HG03558 (cell line): Measurements from ENCODE around the gene GTF2F2.

Experiments used
- ATAC-seq: cut with Tn5 transposase; IDR thresholded peaks from one replicate; pipeline ENCODE4 v1.9.1; 2021; ENCODE audit warnings: moderate number of reproducible peaks; ENCODE audit not compliant: unreplicated experiment; ENCODE audit errors: extremely low read depth

Gene GTF2F2

DNA sequence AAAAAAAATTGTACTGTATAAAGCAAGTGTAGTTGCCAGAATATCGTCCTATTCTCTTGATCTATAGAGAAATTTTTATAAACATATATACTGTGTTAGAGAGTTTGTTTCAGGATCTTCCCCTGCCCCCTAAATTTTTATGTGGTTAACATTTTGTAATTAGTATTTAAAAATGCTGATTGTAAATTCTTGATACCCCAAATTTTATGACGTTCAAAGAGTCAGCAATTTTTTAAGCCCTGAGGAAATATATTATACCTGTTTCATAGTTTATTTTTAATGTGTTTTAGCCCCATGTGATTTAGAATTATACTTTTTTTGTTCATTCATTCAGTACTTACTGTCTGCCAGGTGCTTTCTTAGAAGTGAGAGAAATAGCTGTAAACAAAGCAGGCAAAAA, 87.8 kb downstream of the GTF2F2 start:
- ATAC-seq = no peak

DNA sequence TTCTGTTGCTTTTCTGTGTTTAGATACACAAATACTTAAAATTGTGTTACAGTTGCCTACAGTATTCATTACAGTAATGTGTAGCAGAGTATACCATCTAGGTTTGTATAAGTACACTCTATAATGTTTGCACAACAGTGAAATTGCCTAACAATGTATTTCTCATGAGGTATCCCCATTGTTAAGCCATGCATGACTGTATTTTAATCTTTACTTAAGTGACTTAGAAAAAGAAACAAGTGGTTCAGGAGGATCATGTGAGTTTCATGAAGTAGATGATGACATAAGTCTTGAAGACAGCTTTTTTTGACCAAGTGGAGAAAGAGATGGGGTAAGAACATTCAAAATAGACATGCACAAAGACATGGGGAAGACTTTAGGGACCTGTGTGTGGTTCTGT, 88.9 kb downstream of the GTF2F2 start:
- no peak for ATAC-seq

DNA sequence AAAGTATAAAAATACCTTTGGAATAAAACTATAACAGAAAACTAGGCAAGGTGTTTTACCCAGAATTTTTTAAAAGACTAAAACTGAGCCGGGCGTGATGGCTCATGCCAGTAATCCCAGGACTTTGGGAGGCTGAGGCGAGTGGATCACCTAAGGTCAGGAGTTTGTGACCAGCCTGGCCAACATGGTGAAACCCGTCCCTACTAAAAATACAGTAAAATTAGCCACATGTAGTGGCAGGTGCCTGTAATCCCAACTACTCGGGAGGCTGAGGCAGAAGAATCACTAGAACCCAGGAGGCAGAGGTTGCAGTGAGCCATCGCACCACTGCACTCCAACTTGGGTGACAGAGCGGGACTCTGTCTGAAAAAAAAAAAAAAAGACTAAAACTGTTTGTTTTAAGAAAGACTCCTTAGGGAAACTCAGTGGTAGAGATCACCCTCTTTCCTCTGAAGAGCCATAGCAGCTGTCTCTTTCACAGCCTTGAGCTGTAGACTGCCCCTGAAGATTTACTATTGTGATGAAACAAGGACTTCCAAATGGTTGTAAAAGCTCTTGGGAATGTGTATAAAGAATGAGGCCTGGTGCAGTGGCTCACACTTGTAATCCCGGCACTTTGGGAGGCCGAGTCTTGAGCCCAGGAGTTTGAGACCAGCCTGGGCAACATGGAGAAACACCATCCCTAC, 95.2 kb downstream of the GTF2F2 start:
- ATAC-seq = no peak

DNA sequence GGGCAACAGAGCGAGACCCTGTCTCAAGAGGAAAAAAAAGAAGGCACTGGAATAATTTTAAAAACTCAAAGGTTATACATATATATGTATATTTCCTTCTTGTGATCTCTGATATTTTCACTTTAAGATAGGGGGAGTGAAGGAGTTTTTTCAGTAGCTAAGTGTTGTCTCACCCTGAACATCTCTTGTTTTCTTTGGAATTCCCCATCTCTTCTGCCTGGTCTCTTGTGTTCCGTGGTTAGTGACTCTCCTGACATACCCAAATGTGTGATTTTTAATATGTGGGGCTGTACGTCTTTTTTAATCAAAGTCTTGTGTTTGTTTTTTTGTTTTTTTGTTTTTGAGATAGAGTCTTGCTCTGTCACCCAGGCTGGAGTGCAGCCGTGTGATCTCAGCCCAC, 95.9 kb downstream of the GTF2F2 start:
- ATAC-seq = no peak

DNA sequence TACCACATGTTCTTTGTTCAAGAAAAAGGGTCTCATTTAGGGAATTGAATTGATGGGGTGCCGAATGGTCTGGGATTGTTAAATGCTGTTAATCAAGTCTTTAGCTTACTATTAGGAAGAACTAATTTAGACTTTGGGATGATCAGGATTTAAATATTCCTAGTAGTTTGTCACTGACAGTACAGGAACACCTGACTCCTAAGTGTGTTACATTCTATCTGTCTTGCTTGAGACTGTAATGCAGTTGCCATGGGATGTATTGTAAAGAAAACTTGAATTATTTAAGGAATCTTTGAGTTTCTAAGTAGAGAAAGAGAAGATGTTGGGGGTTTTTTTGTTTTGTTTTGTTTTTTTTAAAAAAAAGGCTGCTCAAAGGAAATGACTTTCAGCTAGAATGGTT, 98.4 kb downstream of the GTF2F2 start:
- ATAC-seq = no peak

DNA sequence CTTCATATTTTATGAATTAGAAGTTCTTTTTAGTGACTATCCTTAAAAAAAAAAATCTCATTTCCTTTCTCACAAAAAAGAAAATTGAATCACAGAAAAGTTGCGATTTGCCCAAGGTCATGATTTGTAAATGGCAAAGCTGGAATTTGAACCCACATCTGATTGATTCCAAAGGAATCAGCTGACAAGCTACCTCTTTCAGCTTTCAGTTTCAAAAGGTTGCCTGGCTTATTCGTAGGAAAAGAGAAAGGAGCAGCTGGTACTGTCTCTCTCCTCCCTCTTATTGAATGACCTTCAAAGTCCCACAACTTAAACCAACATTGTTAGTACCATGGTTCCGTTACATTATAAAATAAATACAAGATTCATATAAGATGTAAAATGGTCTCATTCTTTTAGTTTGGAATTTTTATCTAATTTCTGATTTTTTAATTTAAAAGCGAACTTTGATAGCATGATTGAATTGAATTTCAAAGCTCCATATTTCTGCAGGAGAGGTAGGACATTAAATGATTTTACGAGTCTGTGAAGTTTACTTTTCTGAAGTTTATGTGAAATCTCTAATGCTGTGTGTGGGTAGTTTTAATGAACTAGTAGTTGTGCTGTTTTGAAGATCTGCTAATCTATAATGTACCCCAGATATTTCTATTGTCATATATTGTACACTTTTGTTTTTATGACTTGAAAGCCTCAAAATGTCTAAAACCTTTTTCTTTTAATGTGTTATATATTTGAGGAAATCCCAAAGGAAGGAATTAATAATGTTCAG, 99.0 kb downstream of the GTF2F2 start:
- ATAC-seq = no peak

DNA sequence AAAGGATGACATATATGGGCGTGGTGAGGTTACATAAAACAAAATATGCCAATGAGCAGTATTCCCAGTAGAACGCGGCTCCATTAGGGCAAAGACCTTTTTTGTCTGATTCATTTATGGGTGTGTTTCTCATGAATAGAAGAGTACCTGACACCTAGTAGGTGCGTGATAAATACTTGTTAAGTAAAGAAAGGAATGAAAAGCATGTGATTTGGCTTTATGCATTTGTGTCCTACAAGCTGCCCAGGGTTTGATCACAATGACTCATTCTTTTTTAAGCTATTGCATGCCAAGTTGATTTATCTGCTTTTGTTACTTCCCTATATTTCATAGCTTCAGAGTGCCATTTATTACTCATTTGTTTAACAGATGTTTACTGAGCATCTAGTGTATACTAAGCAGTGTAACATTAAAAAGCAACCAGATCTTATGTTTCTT, 99.6 kb downstream of the GTF2F2 start:
- ATAC-seq = no peak

DNA sequence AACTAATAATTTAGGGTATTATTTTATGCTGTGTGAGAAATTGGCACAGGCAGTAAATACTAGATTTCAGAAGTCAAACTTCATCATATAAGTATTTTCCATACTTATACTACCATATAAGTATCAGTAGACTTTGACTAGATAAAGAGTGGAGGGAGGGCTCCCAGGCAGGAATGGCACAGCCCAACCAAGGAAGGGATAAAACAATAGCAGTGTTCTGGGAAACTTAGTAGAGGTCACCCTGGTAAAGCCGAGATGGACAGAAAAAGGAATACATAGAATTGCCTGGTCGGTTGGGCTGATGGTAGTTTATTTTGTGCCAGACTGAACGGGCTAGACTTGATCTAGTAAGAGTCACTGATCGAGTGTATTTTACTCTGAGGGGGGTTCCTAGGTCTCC, 100.1 kb downstream of the GTF2F2 start:
- ATAC-seq = no peak

DNA sequence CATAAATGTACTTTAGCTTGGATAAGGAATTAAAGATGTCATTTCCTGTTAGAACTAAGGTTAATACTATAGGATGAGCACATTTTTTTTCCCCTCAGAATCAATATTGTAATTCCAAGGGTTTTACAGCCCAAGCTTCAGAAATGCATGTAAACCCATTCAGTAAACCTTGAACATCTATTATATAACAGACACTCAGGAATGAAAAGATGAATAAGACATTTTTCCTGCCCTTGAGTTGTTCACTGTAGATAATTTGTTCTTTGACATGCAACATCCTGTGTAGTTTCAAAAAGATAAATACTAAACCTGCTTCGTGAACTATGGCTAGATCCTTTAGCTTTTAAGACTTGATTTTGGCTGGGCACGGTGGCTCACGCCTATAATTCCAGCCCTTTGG, 102.2 kb downstream of the GTF2F2 start:
- ATAC-seq = no peak

DNA sequence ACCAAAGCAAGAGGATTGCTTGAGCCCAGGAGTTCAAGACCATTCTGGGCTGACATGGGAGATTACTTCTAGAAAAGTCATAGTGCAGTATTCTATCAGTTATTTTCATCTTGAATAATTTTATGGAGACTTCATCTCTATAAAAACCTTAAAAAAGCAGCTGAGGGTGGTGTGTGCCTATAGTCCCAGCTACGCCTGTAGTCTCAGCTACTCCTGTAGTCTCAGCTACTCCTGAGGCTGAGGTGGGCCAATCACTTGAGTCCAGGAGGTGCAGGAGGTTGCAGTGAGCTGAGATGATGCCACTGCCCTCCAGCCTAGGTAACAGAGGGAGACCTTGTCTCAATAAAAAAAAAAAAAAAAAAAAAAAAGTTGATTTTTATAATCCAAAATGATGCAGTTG, 102.6 kb downstream of the GTF2F2 start:
- no peak for ATAC-seq

DNA sequence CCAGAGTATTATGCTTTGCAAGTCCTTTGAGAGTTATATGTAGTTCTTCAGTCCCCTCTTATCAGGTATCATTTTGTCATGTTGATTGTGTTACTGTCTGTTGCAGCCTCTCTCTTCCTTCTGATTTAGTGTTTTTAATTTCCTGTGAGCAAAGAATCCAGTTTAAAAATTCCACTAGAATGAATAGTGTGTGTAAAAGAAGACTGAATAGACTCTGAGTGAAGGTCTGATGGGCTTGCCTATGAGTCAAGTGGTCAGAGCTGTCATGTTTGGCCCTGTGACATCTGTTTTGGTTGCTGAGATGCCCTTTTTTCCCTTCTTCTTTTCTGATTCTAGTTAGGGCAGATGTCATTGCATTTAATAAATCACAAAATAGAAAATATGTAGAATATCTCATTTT, 103.9 kb downstream of the GTF2F2 start:
- ATAC-seq = no peak

DNA sequence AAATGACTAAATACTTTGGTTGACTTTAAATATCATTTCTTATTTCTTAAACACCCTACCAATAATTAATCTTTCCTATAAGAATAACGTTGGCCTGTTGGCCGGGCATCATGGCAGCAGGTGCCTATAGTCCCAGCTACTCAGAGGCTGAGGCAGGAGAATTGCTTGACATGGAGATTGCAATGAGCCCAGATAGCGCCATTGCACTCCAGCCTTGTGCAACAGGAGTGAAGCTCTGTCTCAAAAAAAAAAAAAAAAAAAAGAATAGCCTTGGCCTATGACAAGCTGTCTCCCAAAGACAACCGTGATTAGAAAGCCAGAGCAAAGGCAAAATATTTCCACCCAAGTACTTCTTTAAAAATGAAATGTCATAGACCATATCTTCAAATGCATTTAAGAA, 105.1 kb downstream of the GTF2F2 start:
- ATAC-seq = no peak

DNA sequence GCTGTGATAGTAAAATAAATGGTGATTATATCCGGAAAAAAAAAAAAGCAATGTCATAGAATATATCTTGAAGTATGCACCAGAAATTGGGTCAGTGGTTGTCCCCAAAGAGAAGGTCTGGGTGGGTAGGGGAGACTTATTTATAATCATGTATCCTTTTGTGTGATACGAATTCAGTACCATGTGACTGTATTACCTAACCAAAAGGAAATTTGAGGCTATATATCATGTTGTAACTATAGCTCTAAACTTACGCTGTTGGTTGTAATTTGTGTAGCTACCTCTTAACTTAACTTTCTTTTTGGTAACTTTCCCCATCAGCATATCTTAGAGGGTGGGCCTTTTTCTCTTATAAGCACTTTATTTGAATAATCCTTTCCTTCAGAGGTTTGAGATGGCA, 105.7 kb downstream of the GTF2F2 start:
- ATAC-seq = no peak

DNA sequence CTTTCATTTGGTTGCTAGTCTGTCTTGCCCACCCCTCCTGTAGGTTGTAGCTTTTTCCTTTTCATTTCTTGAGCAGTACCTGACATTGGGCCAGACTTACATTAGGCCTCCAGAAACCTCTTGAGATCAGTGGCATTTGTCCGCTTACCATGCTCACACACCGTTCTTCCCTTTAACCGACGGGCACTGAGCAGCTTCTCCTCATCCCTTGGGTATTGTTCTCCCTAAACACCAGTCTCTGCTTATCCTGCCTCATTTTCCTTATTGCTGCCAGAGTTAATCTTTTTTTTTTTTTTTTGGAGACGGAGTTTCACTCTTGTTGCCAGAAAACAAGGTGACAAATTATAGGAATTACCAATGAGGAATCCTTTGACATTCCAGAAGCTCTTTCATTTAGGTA, 107.7 kb downstream of the GTF2F2 start:
- ATAC-seq = no peak

DNA sequence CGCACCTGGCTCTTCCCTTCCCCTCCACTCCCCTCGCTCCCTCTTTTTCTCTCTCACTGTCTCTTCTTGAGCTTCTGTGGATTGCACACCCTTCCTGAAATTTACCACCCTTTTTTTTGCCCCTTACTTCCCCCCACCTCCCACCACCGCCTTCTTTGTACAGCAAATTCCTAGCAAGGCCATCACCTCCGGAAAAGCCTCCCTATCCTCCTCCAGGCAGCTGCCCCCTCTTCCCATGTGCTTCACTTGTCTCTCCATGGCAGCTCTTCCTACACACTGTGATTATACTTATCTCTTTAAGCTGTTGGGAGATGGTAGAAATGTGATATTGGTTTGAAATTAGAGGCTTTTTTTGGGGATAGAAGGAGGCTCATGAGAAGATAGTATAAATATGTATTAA, 108.9 kb downstream of the GTF2F2 start:
- ATAC-seq = no peak

DNA sequence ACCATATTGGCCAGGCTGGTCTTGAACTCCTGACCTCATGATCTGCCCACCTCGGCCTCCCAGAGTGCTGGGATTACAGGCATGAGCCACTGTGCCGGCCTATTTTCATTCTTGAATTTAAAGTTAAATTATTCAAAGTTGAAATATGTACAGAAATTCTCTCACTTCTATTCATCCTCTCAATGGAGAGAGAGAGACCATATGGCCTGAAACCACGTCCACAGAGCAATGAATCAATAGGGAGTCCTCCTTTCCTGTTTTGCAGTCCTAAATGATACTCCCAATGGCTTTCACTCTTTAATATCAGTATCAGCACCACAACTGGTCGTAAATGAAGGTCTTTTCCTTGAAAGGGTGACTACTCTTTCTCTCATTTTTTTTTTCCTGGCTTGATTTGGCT, 111.0 kb downstream of the GTF2F2 start:
- no peak for ATAC-seq

DNA sequence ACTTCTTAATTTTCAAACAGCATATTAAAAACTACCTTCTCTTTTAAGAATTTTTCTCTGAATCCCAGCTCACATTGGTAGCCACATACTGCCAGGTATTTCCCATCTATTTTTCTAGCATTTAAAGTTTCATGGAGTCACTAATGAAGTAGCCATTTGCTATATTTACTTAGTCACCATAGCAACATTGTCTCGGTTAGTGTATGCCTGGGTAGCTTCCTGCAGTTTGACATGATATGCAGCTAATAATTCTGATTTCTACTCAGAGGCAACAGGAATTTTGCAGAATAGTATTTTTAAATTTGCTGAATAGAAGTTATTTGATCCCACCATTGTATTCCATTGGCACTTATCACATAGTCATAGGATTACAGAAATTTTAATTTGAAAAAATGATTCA, 111.4 kb downstream of the GTF2F2 start:
- ATAC-seq = no peak

DNA sequence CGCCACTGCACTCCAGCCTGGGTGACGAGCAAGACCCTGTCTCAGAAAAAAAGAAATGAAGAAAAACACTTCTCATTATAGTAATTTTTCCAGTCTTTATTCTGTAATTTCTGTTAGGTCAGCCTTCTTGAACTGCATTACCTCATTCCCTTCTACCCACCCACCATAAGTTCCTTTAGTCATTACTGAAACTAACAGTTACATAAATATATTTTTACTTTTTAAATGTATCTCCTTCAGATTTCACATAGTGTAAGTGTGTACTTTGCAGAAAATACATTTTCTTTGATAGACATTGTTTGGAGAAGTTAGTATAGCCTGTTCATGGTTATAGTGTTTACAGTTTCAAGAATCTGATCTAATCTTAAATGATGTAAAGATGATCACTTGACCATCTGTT, 112.3 kb downstream of the GTF2F2 start:
- ATAC-seq = no peak

DNA sequence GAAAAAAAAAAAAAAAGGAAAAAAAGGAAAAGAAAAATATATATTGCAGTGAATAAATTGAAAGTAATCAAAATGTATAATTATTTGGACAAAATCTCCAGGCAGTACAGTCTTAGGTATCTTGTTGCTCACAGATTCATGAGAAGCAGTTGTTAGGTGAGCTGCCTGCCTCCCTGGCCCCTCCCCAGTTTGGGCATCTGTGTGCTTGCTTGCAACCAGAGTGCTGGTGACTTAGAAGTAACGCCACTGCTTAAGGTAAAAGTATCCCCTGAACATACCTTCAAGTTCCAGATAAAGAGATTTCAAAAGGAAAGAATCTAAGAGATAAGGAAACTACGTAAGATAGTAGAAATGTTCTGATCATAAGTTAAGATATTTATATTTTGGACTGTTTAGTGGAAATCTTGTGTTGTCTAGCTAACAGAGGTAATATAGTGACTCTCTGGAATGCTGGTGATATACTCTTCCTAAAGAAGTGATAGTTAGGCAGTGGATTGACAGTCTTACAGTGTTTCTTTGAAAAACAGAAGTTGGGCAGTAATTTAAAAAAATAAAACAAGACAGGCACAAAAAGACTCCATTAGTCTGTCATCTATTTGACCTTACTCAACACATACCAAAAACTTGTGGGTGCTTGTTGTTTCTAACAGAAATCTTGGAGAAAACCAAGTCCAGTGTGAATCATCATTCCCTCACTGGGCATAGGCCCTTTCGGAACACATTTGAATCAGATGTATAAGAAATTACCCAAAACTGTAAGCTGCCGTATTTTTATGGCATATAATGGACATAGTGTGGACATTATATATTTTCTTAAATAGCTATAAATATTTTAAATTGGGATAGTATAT, 118.9 kb downstream of the GTF2F2 start:
- no peak for ATAC-seq

DNA sequence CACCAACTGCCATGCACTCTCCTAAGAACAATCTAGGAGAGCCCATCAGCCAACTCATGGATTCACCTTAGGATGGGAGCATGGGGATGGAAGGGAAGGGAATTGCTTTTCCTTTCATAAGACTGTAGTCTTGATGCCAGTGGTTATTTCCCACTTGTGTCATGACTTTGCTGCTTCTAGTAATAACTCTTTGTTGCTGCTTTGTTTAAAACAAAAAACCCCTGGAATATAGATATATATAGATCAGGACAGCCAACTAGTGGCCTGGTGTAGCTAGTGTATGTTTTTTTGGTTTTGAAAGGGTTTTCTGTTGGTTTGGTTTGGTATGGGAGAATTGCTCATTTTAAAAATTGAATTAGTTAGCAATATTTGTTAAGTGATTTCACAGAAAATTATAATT, 119.8 kb downstream of the GTF2F2 start:
- ATAC-seq = no peak

DNA sequence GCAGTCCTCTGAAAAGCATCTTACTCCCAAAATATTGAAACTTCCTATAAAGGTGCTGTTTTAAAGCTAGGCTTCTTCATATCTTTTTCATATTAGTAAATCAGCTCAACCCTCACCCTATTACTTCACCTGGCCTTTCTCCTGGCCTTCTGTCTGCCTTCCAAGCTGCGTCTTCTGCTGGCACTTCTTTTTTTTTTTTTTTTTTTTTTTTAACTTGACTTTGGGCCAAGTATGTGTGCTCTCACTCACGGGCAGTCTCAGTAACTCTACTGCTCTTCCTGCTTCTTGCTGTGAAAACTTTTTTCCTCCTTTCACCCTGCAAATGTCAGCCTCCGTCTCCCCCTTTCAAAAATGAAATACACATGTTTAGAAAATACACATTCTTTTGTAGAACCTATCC, 121.8 kb downstream of the GTF2F2 start:
- ATAC-seq = no peak
